SK-N-SH (cell line): Measurements from ENCODE around the gene SCN1B.

Experiments used
- CTCF ChIP-seq: fragments of 200-600 bp; sonication (generic); IDR thresholded peaks from 2 replicates; pipeline ENCODE4 v1.6.1; 2017; ENCODE audit warnings: antibody characterized with exemption, mild to moderate bottlenecking, moderate library complexity
- ELF1 ChIP-seq: IDR thresholded peaks from 2 replicates; pipeline ENCODE4 v1.4.0; 2012
- EZH2phosphoT487 ChIP-seq: fragments of 200-600 bp; sonication (generic); IDR thresholded peaks from 2 replicates; pipeline ENCODE4 v1.6.1; 2017; ENCODE audit warnings: low read depth, mixed run types, mild to moderate bottlenecking, antibody characterized with exemption, moderate library complexity, borderline replicate concordance
- FOXM1 ChIP-seq: IDR thresholded peaks from 2 replicates; pipeline ENCODE4 v1.4.0; 2012; ENCODE audit warnings: low read depth, mild to moderate bottlenecking
- MAX ChIP-seq: IDR thresholded peaks from 2 replicates; pipeline ENCODE4 v1.4.0; 2012; ENCODE audit warnings: low read depth
- MXI1 ChIP-seq: IDR thresholded peaks from 2 replicates; pipeline ENCODE4 v1.6.1; 2012; ENCODE audit warnings: mild to moderate bottlenecking, low read depth, low read length, improper control_type of control experiment
- POLR2AphosphoS5 ChIP-seq: IDR thresholded peaks from 2 replicates; pipeline ENCODE4 v1.6.1; 2012; ENCODE audit warnings: low read depth, low read length
- RAD21 ChIP-seq: IDR thresholded peaks from 2 replicates; pipeline ENCODE4 v1.6.1; 2012; ENCODE audit warnings: mild to moderate bottlenecking, low read length
- RCOR1 ChIP-seq: fragments of 150-350 bp; IDR thresholded peaks from 2 replicates; pipeline ENCODE4 v1.6.1; 2017; ENCODE audit warnings: antibody characterized with exemption, low read length
- SIN3A ChIP-seq: IDR thresholded peaks from 2 replicates; pipeline ENCODE4 v1.6.1; 2012; ENCODE audit warnings: low read depth, mild to moderate bottlenecking, low read length, moderate library complexity, borderline replicate concordance
- TAF1 ChIP-seq: IDR thresholded peaks from 2 replicates; pipeline ENCODE4 v1.6.1; 2012; ENCODE audit warnings: low read depth, mild to moderate bottlenecking, low read length, moderate library complexity, borderline replicate concordance
- TEAD4 ChIP-seq: IDR thresholded peaks from 2 replicates; pipeline ENCODE4 v1.4.0; 2012; ENCODE audit warnings: mild to moderate bottlenecking, borderline replicate concordance; ENCODE audit not compliant: insufficient read depth
- YY1 ChIP-seq: IDR thresholded peaks from 2 replicates; pipeline ENCODE4 v1.4.0; 2012; ENCODE audit warnings: low read depth, mild to moderate bottlenecking
- ZBTB33 ChIP-seq: IDR thresholded peaks from 2 replicates; pipeline ENCODE4 v1.4.0; 2012; ENCODE audit warnings: low read depth, borderline replicate concordance

GRCh38 chr19:34999498-35000337 lies 30.6 kb upstream of the SCN1B start, which contains the start of gene GRAMD1A:
- TF ChIP-seq EZH2phosphoT487 (no peak), YY1 (no peak), RAD21 (no peak), CTCF (no peak), MXI1 (no peak), TAF1 (peak; percentile 83), TEAD4 (no peak), FOXM1 (no peak), POLR2AphosphoS5 (peak; percentile 83), MAX (no peak), RCOR1 (no peak), SIN3A (no peak), ELF1 (no peak), ZBTB33 (no peak)
